NCI-H2227 (cell line): ENCODE measurements around the gene FGF8.
A peak's percentile ranks its signal among the peaks of the same experiment; 100 is the strongest.

Experiments
- DNase-seq: peaks from one replicate; lab custom pipeline; 2025; ENCODE audit not compliant: unreplicated experiment; lab: John Stamatoyannopoulos, UW

The FGF8 gene

GRCh38 chr10:101782811-101783735 is 7.2 kb upstream of the FGF8 start, which contains the start of gene NPM3:
NPM3 (minus strand) TSS chr10:101783446; CDS start chr10:101783390, 56 bp downstream.
- peak; percentile 88 for DNase-seq

GRCh38 chr10:101781984-101782810 is 6.3 kb upstream of the FGF8 start:
- DNase-seq = no peak

GRCh38 chr10:101781655-101781983 is 5.7 kb upstream of the FGF8 start:
- DNase-seq = no peak

DNA sequence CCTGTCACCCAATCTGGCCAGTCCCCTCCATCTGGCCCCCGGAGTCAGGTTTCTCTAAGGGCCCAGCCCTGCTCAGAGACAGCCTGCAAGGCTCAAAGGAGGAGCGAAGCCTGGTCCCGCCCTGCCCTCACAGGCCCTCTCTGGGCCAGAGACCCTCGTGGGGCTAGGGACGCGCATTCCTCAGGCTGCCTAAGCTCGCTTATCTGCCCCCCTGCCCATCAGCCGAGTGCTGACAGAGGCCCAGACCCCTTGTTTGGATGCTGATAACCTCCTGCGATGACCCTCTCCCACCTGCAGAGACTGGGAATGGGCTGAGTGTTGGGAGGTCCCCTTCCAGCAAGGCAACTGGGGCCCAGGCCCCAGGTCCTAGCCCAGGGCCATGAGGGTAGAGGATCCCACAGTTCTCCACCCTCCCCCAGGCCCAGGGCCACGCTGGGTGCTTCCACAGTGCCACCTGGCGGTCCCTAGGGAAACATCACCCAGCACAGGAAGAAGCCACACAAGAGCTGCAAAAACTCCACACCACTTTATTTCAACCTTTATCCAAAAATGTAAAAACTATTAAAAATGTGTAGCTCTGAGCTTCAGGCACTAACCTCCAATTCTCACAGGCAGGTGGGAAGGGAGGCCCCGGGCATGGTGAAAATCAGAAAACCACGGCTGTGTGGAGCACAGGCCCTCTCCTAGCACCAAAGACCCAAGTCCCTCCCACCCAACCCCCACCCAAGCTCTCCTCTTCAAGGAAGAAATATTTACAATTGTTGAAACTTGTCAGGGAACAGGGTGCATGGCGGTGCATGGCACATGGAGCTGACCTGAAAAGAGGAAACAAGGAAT is 5.1 kb upstream of the FGF8 start:
- peak; percentile 42 for DNase-seq

DNA sequence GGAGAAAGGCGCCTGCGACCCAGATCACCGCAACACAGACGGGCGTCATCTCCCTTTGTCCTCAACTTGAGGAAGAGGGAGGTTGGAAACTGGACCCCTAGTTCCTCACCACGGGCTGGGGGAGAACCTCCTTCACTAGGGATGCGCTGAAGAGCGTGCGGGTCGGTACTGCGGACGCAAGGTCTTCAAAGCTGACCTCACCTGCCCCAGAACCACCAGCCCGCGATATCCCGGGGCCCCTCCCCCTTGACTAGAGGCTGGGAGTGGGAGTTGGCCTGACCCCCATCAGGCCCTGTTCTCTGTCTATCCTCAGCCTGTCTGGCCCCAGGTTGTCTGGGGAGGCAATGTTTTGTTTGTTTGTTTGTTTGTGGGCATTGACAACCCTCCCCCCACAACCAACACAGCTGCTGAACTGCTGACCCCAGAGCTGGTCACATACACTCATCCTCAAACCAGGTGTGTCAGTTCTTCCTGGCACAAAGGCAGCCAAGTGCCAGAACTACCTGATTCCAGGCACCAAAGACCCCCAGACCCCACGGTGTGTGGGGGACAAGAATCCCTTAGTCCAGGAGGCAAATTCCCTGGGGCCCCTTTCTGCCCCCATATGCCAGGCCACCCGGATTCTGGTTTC is 4.4 kb upstream of the FGF8 start:
- no peak for DNase-seq

- peak; percentile 73 for DNase-seq
Observed at GRCh38 chr10:101779544-101780186, 3.8 kb upstream of the FGF8 start.

GRCh38 chr10:101778781-101779543 is 3.0 kb upstream of the FGF8 start:
- DNase-seq = peak; percentile 56

DNA sequence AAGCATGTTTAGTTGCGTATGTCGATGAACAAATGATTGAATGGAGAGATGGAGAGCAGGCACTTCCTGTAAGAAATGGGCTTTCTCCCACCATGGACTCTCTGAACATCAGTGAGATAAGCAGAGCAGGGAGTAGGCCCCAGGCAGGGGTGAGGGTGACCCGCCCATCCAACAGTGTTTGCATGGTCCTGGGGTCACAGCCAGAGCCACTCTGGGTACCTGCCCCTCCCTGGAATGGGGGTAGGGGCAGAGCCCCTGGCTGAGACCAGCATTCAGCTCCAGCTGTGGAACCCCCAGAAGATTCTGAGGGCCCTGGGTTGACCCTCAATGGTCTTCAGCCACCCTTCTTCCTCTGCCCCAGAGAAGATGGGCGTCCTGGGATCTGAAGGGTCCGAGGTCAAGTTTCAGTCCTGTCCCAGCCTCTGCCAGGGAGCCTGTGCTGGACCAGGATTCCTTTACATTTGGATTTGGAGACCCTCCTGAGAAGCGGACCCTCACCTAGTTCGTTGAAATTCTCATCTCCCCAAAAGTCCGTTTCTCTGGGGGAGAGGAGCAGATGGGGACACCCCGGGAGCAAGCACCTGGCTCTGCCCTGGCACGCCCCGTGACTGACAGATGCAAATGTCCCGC is 2.4 kb upstream of the FGF8 start:
- no peak for DNase-seq

- no peak for DNase-seq
Observed at GRCh38 chr10:101777619-101778145, 1.8 kb upstream of the FGF8 start.

DNA sequence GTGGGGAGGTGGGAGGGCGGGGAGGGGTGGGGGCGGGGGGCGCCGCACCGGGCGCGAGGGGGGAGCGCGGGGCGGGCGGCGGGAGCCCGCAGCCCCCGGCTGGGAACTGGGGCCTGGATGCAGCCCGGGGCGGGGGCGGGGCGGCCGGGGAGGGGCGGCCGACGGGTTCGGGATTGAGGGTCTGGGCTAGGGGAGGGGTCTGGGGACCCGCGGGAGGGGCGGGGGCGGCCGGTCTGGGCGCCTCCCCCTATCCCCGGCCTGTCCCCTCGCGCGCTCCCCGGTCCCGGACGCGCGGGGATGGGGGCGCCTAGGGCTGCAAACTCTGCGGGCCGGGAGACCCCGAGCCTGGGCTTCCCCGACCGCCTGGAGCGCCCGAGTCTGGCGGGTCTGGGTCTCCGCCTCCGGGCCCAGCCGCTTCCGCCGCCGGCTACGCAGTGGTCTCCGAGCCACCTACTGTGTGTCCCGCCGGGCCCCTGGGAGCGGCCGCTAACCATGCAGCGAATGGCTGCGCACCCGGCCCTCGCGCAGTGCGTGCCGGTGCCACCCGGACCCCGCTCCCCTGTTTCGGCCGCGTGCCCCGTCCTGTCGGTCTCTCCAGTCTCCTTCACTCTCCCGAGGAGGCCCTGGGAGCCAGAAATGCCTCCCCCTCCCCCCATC is 375 bp upstream of the FGF8 start:
- DNase-seq = no peak

DNA sequence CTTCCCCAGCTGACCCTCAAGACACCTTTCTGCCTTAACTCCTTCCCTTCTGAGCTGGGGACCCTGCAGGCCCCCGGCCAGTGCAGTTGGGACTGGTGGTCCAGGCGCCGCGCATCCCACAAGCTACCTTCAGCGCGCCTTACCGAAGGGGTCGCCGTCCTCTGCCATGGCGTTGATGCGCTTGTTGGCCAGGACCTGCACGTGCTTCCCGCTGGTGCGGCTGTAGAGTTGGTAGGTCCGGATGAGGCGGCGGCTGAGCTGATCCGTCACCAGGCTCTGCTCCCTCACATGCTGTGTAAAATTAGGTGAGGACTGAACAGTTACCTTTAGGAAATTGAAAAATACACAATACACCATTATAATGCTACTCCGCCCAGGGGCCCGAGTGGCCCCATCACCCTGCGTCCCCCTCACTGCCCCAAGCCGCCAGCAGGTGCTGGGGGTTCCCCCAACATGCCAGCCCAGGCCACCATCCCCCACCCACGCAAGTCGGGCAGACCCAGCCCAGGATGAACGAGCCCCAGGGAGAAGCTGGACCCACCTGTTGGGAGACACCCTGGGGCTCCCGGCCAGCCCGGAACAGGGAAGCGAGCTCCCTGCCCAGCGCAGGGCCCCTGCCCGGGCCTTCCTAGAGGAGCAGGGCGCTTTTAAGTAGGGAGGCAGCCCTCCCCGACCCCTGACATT is 1.2 kb downstream of the FGF8 start:
- DNase-seq = no peak

GRCh38 chr10:101773923-101774588 is 1.9 kb downstream of the FGF8 start:
- DNase-seq = no peak

DNA sequence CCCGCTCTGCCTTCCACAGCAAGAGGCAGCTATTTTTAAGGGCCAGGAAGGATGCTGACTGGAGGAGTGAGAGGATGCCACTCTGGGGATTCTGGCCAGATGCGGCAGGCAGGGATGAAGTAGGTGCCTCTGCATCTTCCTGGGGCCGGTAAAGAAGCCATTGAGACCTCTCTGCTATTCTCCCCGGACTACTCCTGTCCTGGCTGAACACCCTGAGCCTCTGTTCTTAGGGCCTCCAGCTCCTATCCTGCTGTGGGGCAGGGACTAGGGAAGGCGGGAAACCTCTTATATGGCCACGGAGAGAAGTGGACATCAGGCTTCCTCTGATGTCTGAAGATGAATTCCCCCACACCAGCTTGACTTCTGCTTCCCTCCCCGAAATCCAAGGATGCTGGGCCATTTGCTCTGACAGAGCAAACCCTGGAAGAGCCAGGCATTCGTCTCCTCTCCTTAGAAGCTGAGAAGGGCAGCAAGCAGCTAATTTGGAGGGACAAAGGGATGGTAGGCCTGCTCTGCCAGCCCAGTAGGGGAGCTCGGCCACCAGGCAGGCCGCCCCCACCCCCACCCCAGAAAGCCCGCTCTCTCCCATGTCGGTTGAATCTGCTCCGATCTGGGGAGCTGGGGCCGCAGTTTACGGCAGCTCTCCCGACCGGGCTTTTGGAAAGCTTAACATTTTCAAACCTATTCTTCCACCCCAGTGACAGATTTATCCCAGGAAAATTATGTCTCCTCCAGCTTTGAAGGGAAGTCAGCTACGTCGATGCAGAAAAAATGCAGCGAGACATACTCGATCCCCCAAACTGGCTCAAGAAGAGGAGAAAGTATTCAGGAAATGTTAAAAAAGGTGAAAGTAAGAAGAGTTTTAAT is 2.8 kb downstream of the FGF8 start:
- no peak for DNase-seq

DNA sequence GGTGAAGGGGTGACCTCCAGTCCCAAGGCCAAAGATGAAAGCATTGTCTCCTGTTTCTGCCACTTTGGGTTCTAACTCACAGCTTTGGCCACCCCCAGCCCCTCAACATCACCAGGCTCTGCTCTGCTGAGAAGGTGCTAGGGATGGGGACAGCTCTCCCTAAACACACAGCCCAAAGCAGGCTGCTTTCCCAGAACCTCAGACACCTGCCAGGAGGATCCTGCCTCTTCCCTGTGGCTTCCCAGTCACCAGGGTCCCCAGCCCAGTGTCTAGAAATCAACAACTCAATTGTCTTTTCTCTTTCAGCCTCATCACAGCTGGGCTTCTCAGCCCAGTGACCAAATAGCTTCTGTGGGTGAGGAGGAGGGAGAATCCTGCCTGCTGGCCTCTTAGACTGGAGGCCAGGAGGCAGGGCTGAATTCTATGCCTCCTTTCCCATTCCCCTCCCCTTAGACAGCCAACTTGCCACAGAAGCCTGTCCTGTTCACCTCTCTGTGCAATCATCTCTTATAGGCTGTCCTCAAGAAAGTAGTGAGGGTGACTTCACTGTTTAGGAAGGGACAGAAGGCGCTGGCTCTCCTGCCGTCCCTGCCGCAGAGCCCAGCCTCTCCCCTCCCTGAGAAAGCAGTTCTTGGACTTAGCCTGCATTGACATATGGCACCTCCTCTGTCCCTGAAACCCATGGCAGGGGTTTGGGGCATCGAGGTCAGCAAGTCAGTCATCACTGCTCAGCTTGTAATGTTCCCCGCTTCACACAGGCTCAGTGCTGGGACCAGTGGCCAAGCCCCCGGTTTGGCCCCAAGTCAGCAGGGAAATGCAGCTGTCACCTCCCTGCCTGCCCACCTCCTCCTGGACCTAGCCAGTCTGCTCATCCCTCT is 3.7 kb downstream of the FGF8 start:
- DNase-seq = no peak

- DNase-seq = no peak
Observed at GRCh38 chr10:101771380-101771779, 4.5 kb downstream of the FGF8 start.
